ENCODE measurements around the gene CCDC32. TPM values are rescaled to one million over a fixed set of nuclear protein-coding genes. Genes with fewer than 3 reads are reported as not detected.

CCDC32 gene, protein sequence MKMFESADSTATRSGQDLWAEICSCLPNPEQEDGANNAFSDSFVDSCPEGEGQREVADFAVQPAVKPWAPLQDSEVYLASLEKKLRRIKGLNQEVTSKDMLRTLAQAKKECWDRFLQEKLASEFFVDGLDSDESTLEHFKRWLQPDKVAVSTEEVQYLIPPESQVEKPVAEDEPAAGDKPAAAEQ
- total RNA-seq (10 to 100 TPM; 31.7 to 32.4 TPM), polyA plus RNA-seq (10 to 100 TPM; 41.9 to 49.3 TPM)

DNA sequence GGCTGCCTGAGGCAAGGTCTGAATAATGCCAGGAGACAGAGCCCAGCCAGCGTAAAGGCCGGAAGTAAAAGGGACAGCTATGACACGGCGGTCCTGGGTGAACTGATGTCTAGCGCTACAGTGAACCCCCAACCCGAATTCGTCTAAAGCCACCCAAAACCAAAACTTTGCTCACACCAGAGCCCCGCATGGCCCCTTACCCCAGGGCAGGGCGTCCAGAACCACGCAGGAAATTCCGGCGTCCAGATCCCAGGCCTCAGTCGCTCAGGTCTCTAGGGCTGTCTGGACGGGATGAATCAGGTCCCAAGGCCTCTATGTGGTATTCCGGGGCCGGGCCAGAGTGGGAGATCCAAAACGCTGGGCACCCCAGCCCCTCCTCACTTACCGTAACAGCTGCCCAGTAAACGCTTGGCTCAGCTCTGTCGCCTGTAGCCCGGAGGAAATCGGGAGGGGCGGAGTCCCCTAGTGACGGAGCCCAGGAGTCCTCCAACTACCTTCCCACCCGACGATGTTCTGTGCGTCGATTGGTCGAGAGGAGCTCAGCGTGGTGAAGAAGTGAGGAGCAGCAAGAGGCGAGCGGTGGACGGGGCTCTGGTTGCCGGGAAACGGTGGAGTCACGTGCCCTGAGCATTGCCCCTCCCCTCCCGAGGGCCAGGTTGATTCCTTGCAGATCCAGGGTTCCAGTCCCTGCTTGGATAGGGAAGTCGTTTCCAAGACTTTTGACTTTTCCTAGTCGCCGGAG, at the start of gene CCDC32:
TSS of gene CCDC32 (minus strand) at position 452 of the 742 bp plus-strand sequence. CDS start 2,027 bp downstream, outside the sequence.
- Histone ChIP-seq H3K9me3 (ENCODE audit: control insufficient read depth in 1 of 2, low read length in 2 of 2) (no peaks in the 10 kb centered on the region), H3K27ac (ENCODE audit: low read depth, low read length) (peak within 1 kb of the TSS; percentile 92), H3K4me3 (ENCODE audit: low read length in 2 of 2) (peak within 1 kb of the TSS; percentile 97 to 98), H3K36me3 (ENCODE audit: insufficient read depth, low read length) (no peaks in the 10 kb centered on the region), H3K4me1 (ENCODE audit: insufficient read depth, low read length) (peaks cover 34% of the 10 kb centered on the region), H3K27me3 (ENCODE audit: insufficient read depth, low read length) (no peaks in the 10 kb centered on the region)
- Mint-ChIP-seq H3K4me3 (peak within 1 kb of the TSS; percentile 95 to 98 (median 97)), H3K27me3 (no peaks in the 10 kb centered on the region), H3K36me3 (peaks cover 7 to 30% of the 10 kb centered on the region in 2 donors), H3K4me1 (peaks cover 26 to 65% (median 42%) of the 10 kb centered on the region in 4 donors), H3K9me3 (no peaks in the 10 kb centered on the region), H3K27ac (peak within 1 kb of the TSS; percentile 89 to 99 (median 98))
- peak; percentile 93 to 98 (median 96) for DNase-seq
- ChIA-PET CTCF (ENCODE audit: partially characterized antibody) (interaction anchor here (0.6 to 2.0 kb wide), 6 partner anchors 14 to 329 kb away, joined by 3 to 16 read pairs (median 4); partner anchors contain the start of gene VPS18), POLR2A (ENCODE audit: partially characterized antibody) (interaction anchor here (0.8 to 2.5 kb wide), 12 partner anchors 12 to 257 kb away, joined by 3 to 14 read pairs (median 4); partner anchors contain the start of genes BAHD1, GCHFR, KNL1 and PLCB2)
- intact Hi-C loops (cut with micrococcal nuclease): loop anchor here (1.0 to 10.0 kb wide), 5 partner anchors 30 to 1098 kb away; partner anchors contain the start of genes DNAJC17, KNL1, MGA and VPS18

- no peak overlapping the region for H3K27ac Mint-ChIP-seq
- Histone ChIP-seq H3K27ac (ENCODE audit: low read depth, low read length) (no peak overlapping the region), H3K36me3 (ENCODE audit: insufficient read depth, low read length) (no peaks in the 10 kb centered on the region), H3K9me3 (ENCODE audit: control insufficient read depth in 1 of 2, low read length in 2 of 2) (no peaks in the 10 kb centered on the region), H3K4me3 (ENCODE audit: low read length in 2 of 2) (no peak overlapping the region), H3K4me1 (ENCODE audit: insufficient read depth, low read length) (no peaks in the 10 kb centered on the region), H3K27me3 (ENCODE audit: insufficient read depth, low read length) (no peaks in the 10 kb centered on the region)
- no peak for DNase-seq
- H3K4me3 Mint-ChIP-seq: no peak overlapping the region
- POLR2A ChIA-PET (ENCODE audit: partially characterized antibody): no interaction called here
- H3K36me3 Mint-ChIP-seq: no peaks in the 10 kb centered on the region
- H3K9me3 Mint-ChIP-seq: no peaks in the 10 kb centered on the region
- H3K4me1 Mint-ChIP-seq: no peaks in the 10 kb centered on the region
- intact Hi-C loops (cut with micrococcal nuclease): no loop called here
- H3K27me3 Mint-ChIP-seq: no peaks in the 10 kb centered on the region
- CTCF ChIA-PET (ENCODE audit: partially characterized antibody): no interaction called here
These were observed 48.2 kb upstream of the CCDC32 start for GRCh38 chr15:40613080-40613479.

DNA sequence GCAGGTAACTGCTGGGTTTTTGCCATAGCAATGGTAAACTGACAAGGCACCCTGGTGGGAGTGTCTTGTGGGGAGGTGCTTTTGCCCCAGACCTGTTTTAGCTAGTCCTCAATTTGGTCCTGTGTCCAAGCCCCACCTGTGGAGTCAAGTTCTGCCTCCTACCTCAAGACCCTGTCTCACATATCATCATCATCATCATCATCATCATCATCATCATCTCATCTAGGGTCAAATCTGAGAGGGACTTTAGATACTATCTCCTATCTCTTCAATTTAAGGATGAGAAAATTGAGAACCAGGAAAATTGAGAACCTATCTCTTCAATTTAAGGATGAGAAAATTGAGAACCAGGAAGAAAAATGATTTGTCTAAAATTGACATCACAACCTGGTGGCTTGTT, 39.1 kb upstream of the CCDC32 start:
- Mint-ChIP-seq H3K4me1 (peaks cover 0 to 1% (median 0%) of the 10 kb centered on the region in 4 donors), H3K9me3 (no peaks in the 10 kb centered on the region), H3K27me3 (no peaks in the 10 kb centered on the region), H3K4me3 (no peak overlapping the region), H3K36me3 (no peaks in the 10 kb centered on the region), H3K27ac (peak overlapping the region in 1 of 7 donors; percentile 57)
- ChIA-PET POLR2A (ENCODE audit: partially characterized antibody) (no interaction called here), CTCF (ENCODE audit: partially characterized antibody) (interaction anchor here (6.4 kb wide), 1 partner anchor 14 kb away, joined by 58 read pairs; no protein-coding TSS in a partner anchor)
- Histone ChIP-seq H3K4me1 (ENCODE audit: insufficient read depth, low read length) (no peaks in the 10 kb centered on the region), H3K36me3 (ENCODE audit: insufficient read depth, low read length) (no peaks in the 10 kb centered on the region), H3K27ac (ENCODE audit: low read depth, low read length) (no peak overlapping the region), H3K9me3 (ENCODE audit: control insufficient read depth in 1 of 2, low read length in 2 of 2) (no peaks in the 10 kb centered on the region), H3K4me3 (ENCODE audit: low read length in 2 of 2) (no peak overlapping the region), H3K27me3 (ENCODE audit: insufficient read depth, low read length) (no peaks in the 10 kb centered on the region)
- no peak for DNase-seq
- intact Hi-C loops (cut with micrococcal nuclease): no loop called here

- Mint-ChIP-seq H3K27ac (no peak overlapping the region), H3K9me3 (no peaks in the 10 kb centered on the region), H3K4me3 (no peak overlapping the region), H3K4me1 (peaks cover 0 to 1% (median 0%) of the 10 kb centered on the region in 4 donors), H3K36me3 (no peaks in the 10 kb centered on the region), H3K27me3 (no peaks in the 10 kb centered on the region)
- Histone ChIP-seq H3K27ac (ENCODE audit: low read depth, low read length) (no peak overlapping the region), H3K4me1 (ENCODE audit: insufficient read depth, low read length) (no peaks in the 10 kb centered on the region), H3K36me3 (ENCODE audit: insufficient read depth, low read length) (no peaks in the 10 kb centered on the region), H3K27me3 (ENCODE audit: insufficient read depth, low read length) (no peaks in the 10 kb centered on the region), H3K4me3 (ENCODE audit: low read length in 2 of 2) (no peak overlapping the region), H3K9me3 (ENCODE audit: control insufficient read depth in 1 of 2, low read length in 2 of 2) (no peaks in the 10 kb centered on the region)
- intact Hi-C loops (cut with micrococcal nuclease): no loop called here
- ChIA-PET CTCF (ENCODE audit: partially characterized antibody) (interaction anchor here (1.5 to 6.4 kb wide), 2 partner anchors 9 to 11 kb away, joined by 5 to 58 read pairs; no protein-coding TSS in a partner anchor), POLR2A (ENCODE audit: partially characterized antibody) (no interaction called here)
- no peak for DNase-seq
These were observed 36.1 kb upstream of the CCDC32 start for GRCh38 chr15:40600956-40601355.

DNA sequence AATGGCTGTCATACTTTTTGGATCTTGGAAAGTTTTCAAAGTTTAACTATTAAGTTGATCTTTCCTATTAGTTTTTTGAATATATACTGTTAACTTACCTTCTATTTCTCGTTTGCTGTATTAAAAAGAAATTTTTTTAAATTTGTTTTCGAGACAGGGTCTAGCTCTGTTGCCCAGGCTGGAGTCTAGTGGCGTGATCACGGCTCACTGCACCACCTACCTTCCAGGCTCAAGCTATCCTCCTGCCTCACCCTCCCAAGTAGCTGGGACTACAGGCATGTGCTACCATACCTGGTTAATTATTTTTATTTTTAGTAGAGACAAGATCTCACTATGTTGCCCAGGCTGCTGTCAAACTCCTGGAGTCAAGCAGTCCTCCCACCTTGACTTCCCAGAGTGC, 33.8 kb upstream of the CCDC32 start:
- no peak overlapping the region for H3K4me3 Mint-ChIP-seq
- no peak overlapping the region for H3K4me3 ChIP-seq (ENCODE audit: low read length in 2 of 2)
- no peaks in the 10 kb centered on the region for H3K36me3 ChIP-seq (ENCODE audit: insufficient read depth, low read length)
- peaks cover 0 to 5% of the 10 kb centered on the region in 2 donors for H3K36me3 Mint-ChIP-seq
- H3K27me3 ChIP-seq (ENCODE audit: insufficient read depth, low read length): no peaks in the 10 kb centered on the region
- H3K27me3 Mint-ChIP-seq: no peaks in the 10 kb centered on the region
- intact Hi-C loops (cut with micrococcal nuclease): loop anchor here (10.0 kb wide), 1 partner anchor 156 kb away; the partner anchor contains the start of gene RMDN3
- no peak overlapping the region for H3K27ac ChIP-seq (ENCODE audit: low read depth, low read length)
- peaks cover 8 to 14% (median 11%) of the 10 kb centered on the region in 4 donors for H3K4me1 Mint-ChIP-seq
- no peak for DNase-seq
- no peak overlapping the region for H3K27ac Mint-ChIP-seq
- H3K4me1 ChIP-seq (ENCODE audit: insufficient read depth, low read length): peaks cover 11% of the 10 kb centered on the region
- ChIA-PET CTCF (ENCODE audit: partially characterized antibody) (interaction anchor here (0.7 to 6.4 kb wide), 5 partner anchors 9 to 633 kb away, joined by 3 to 58 read pairs (median 3); partner anchors contain the start of gene CHP1), POLR2A (ENCODE audit: partially characterized antibody) (interaction anchor here (1.1 to 1.7 kb wide), 2 partner anchors 29 to 34 kb away, joined by 4 to 5 read pairs; partner anchors contain the start of genes CCDC32 and RPUSD2)
- H3K9me3 Mint-ChIP-seq: peaks cover 0 to 4% (median 0%) of the 10 kb centered on the region in 8 donors
- no peaks in the 10 kb centered on the region for H3K9me3 ChIP-seq (ENCODE audit: control insufficient read depth in 1 of 2, low read length in 2 of 2)

GRCh38 chr15:40598126-40598525, 33.3 kb upstream of the CCDC32 start:
- H3K27ac Mint-ChIP-seq: no peak overlapping the region
- no peak overlapping the region for H3K4me3 ChIP-seq (ENCODE audit: low read length in 2 of 2)
- peaks cover 12 to 20% (median 15%) of the 10 kb centered on the region in 4 donors for H3K4me1 Mint-ChIP-seq
- DNase-seq: no peak
- H3K27me3 Mint-ChIP-seq: no peaks in the 10 kb centered on the region
- H3K27ac ChIP-seq (ENCODE audit: low read depth, low read length): no peak overlapping the region
- intact Hi-C loops (cut with micrococcal nuclease): loop anchor here (10.0 kb wide), 1 partner anchor 157 kb away; the partner anchor contains the start of gene RMDN3
- H3K4me3 Mint-ChIP-seq: no peak overlapping the region
- H3K27me3 ChIP-seq (ENCODE audit: insufficient read depth, low read length): no peaks in the 10 kb centered on the region
- H3K4me1 ChIP-seq (ENCODE audit: insufficient read depth, low read length): peaks cover 16% of the 10 kb centered on the region
- peaks cover 0 to 7% of the 10 kb centered on the region in 2 donors for H3K36me3 Mint-ChIP-seq
- no peaks in the 10 kb centered on the region for H3K36me3 ChIP-seq (ENCODE audit: insufficient read depth, low read length)
- CTCF ChIA-PET (ENCODE audit: partially characterized antibody): interaction anchor here (0.7 to 6.4 kb wide), 3 partner anchors 9 to 132 kb away, joined by 3 to 58 read pairs (median 3); no protein-coding TSS in a partner anchor
- POLR2A ChIA-PET (ENCODE audit: partially characterized antibody): interaction anchor here (1.7 kb wide), 1 partner anchor 29 kb away, joined by 5 read pairs; the partner anchor contains the start of gene RPUSD2
- peaks cover 0 to 5% (median 0%) of the 10 kb centered on the region in 8 donors for H3K9me3 Mint-ChIP-seq
- no peaks in the 10 kb centered on the region for H3K9me3 ChIP-seq (ENCODE audit: control insufficient read depth in 1 of 2, low read length in 2 of 2)

Data from CD4-positive, alpha-beta memory T cell (primary cell).